H1 (cell line): ENCODE data around the gene CBX4. TPM values are rescaled to one million over a fixed set of nuclear protein-coding genes. Genes with fewer than 3 reads are reported as not detected.

Experiments
- BACH1 ChIP-seq: IDR thresholded peaks from 2 replicates; pipeline ENCODE4 v1.6.1; 2012; ENCODE audit warnings: low read length, improper control_type of control experiment
- RAD21 ChIP-seq, 2 experiments: IDR thresholded peaks in 1 of 2; conservative IDR thresholded peaks in 1 of 2; 2 replicates each; pipeline ENCODE4 v1.6.1; 2011; ENCODE audit warnings: low read depth in 2 of 2, low read length in 2 of 2, improper control_type of control experiment in 1 of 2, inconsistent platforms in 1 of 2, mild to moderate bottlenecking in 1 of 2, moderate library complexity in 1 of 2
- TBP ChIP-seq: IDR thresholded peaks from 2 replicates; pipeline ENCODE4 v1.6.1; 2011; ENCODE audit warnings: low read depth, low read length, improper control_type of control experiment
- polyA plus RNA-seq, 7 experiments: library from polyadenylated mRNA; depleted of rRNA in 3 of 7; stranded (reverse) in 5 of 7; unstranded in 2 of 7; fragments of >200 nt in 5 of 7; fragments of 200-250 nt in 2 of 7; gene quantifications; 1 replicate in 5 of 7; 2 replicates in 1 of 7; 4 replicates in 1 of 7; pipeline versions ENCODE4 v1.2.1 to v1.2.3, GENCODE V29; 2011 to 2013; ENCODE audit warnings: missing spikeins in 2 of 7, mixed read lengths in 2 of 7
- total RNA-seq: library from RNA; stranded (reverse); fragmentation: NEBNext Ultra II Directional; extraction: Animal tissue kit (Norgen Biotek cat#: 25700); gene quantifications from 2 replicates; pipeline ENCODE4 v1.2.1, GENCODE V29; 2021

CBX4 gene
- total and polyA plus RNA-seq, 2 of the 8 experiments (the other 6 are each of a cell fraction or from before 2014, with no cell fraction given): 1.8 to 4.0 TPM

DNA sequence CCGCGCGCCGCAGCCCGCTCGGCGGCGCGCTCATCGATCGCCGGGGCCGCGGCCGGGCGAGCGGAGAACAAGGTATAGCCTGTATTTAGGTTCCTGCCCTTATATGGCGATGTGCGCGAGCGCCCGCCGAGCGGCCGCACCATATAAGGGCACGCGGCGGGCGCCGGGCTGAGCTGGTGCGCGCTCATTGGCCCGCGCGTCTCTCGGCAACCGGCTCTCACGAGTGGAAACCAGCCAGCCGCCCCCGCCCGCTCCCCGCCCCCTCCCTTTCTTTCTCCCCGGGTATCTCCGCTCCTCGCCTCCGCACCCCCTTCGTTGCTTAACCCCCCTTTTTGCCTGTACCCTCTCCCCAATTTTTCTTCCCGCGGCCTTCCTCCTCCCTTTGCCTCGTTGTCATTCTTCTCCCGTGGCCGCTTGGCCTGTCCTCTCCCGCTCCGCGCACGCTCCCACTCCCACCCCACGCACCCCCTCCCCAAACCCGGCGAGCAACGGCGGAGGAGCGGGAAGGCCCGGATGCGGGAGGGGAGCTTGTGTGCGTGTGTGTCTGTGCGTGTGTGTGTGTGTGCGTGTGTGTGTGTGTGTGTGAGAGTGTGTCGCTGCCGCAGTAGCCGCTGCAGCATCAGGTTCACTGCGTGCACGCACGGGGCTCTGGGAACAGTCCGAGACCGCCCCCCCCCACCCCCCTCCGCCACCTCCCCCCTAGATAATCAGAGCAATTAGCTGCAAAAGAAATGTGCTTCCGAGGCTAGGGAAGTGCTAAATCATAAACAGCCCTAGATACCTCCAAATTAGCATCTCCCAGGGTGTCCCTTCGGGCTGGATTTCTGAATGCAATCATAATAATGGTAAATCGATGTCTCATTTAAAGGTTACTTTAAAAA is 28.9 kb downstream of the CBX4 start (continued):
- TF ChIP-seq RAD21 (IDR thresholded peaks at IDR 0.05 in 1 of 2, conservative IDR thresholded peaks at IDR 0.05 in 1 of 2; ENCODE audit: low read depth in 2 of 2, low read length in 2 of 2) (no peak), BACH1 (no peak; the same call in 1 of the 2 replicates), TBP (peak; percentile 27; the same call in 1 of the 2 replicates)
